ENCODE measurements around the gene FHOD1. TPM values are rescaled to one million over a fixed set of nuclear protein-coding genes. Genes with fewer than 3 reads are reported as not detected.

Gene FHOD1
- total and polyA plus RNA-seq, 10 of the 15 experiments (the other 5 are each of a cell fraction or from before 2014, with no cell fraction given): 8.9 to 65.7 (median 18.1) TPM

DNA sequence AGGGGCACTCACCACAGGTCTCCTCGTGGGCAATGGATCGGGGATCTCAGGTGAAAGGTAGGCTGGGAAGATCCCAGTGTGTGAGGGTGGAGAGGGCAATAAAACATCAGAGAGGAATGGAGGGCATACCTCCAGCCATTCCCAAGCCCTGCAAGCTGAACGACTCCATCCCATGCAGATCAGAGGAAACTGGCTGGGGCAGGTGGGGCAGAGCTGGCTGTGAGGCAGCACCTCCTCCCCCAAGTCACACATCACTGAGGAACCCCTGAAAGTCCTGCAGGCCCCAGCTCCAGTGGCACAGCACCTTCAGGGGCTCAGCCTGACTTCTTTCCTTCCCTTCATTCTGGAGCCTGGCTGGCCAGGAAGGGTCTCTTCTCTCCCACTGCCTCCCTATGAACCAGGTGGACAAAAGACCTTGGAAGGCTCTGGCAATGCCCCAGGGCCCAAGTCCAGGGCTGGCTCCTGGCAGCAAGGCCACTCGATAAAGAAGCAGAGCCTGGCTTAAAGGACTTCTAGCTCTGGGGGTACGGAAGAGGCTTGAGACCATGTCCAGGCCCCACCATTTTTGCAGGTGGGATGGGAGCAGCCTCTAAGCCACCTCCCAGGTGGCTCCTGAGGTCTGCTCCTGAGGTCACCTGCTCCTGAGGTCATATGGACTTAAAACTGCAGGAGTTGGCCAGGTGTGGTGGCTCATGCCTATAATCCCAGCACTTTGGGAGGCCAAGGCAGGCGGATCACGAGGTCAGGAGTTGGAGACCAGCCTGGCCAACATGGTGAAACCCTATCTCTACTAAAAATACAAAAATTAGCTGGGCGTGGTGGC is 33.9 kb downstream of the FHOD1 start:
- in situ Hi-C loops (cut with MboI): no loop called here
- H2AFZ ChIP-seq (ENCODE audit: control insufficient read depth, low read depth, low read length): no peak overlapping the region

More for the DNA sequence above, 33.9 kb downstream of the FHOD1 start:
- Histone ChIP-seq H4K20me1 (ENCODE audit: control insufficient read depth, insufficient read depth) (no peaks in the 10 kb centered on the region), H3K36me3 (ENCODE audit: control insufficient read depth in 2 of 2, insufficient read depth in 2 of 2, low read length in 1 of 2) (no peaks in the 10 kb centered on the region), H3K4me3 (no peak overlapping the region), H3K9ac (ENCODE audit: control insufficient read depth, insufficient read depth, low read length) (no peak overlapping the region), H3K4me2 (ENCODE audit: control insufficient read depth, insufficient read depth) (no peak overlapping the region), H3K4me1 (ENCODE audit: control insufficient read depth, insufficient read depth, low read length) (no peaks in the 10 kb centered on the region), H3K9me3 (replicated peaks; ENCODE audit: control insufficient read depth, insufficient read depth, low read length) (no peaks in the 10 kb centered on the region), H3K79me2 (ENCODE audit: control insufficient read depth, insufficient read depth, low read length) (no peaks in the 10 kb centered on the region), H3K27ac (ENCODE audit: control insufficient read depth, insufficient read depth) (no peak overlapping the region), H3K27me3 (replicated peaks in 1 of 2; ENCODE audit: control insufficient read depth in 2 of 2, insufficient read depth in 2 of 2, low read length in 1 of 2) (no peaks in the 10 kb centered on the region)
- CTCF ChIA-PET: no interaction called here
- FAIRE-seq (no peak), DNase-seq (ENCODE audit: low read depth, low spot score) (no peak), ATAC-seq (no peak)
- TF ChIP-seq GATAD2B (conservative IDR thresholded peaks at IDR 0.05; ENCODE audit: low read depth) (no peak), EZH2 (IDR thresholded peaks at IDR 0.05; ENCODE audit: borderline replicate concordance, control insufficient read depth, low read depth, low read length) (no peak), NR2C1 (IDR thresholded peaks at IDR 0.05) (no peak), JUND (IDR thresholded peaks at IDR 0.05; ENCODE audit: low read depth, low read length) (no peak), CHD1 (IDR thresholded peaks at IDR 0.05; ENCODE audit: low read depth, low read length) (no peak), NFIC (IDR thresholded peaks at IDR 0.05; ENCODE audit: low read depth, low read length) (no peak), BRCA1 (IDR thresholded peaks at IDR 0.05; ENCODE audit: low read depth, low read length) (no peak), POLR2AphosphoS2 (IDR thresholded peaks at IDR 0.05; ENCODE audit: low read depth, low read length) (no peak), MXI1 (IDR thresholded peaks at IDR 0.05; ENCODE audit: low read depth, low read length) (no peak), SP1 (IDR thresholded peaks at IDR 0.05; ENCODE audit: low read depth, low read length) (no peak), RELA (IDR thresholded peaks at IDR 0.05; ENCODE audit: borderline replicate concordance, partially characterized antibody) (no peak), HDAC2 (IDR thresholded peaks at IDR 0.05) (no peak), ZNF384 (IDR thresholded peaks at IDR 0.05; ENCODE audit: borderline replicate concordance, low read depth, low read length) (no peak), ETV6 (conservative IDR thresholded peaks at IDR 0.05 in 1 of 2, IDR thresholded peaks at IDR 0.05 in 1 of 2; ENCODE audit: borderline replicate concordance in 1 of 2, low read depth in 1 of 2) (no peak)
- TF ChIP-seq, protein P1, sequence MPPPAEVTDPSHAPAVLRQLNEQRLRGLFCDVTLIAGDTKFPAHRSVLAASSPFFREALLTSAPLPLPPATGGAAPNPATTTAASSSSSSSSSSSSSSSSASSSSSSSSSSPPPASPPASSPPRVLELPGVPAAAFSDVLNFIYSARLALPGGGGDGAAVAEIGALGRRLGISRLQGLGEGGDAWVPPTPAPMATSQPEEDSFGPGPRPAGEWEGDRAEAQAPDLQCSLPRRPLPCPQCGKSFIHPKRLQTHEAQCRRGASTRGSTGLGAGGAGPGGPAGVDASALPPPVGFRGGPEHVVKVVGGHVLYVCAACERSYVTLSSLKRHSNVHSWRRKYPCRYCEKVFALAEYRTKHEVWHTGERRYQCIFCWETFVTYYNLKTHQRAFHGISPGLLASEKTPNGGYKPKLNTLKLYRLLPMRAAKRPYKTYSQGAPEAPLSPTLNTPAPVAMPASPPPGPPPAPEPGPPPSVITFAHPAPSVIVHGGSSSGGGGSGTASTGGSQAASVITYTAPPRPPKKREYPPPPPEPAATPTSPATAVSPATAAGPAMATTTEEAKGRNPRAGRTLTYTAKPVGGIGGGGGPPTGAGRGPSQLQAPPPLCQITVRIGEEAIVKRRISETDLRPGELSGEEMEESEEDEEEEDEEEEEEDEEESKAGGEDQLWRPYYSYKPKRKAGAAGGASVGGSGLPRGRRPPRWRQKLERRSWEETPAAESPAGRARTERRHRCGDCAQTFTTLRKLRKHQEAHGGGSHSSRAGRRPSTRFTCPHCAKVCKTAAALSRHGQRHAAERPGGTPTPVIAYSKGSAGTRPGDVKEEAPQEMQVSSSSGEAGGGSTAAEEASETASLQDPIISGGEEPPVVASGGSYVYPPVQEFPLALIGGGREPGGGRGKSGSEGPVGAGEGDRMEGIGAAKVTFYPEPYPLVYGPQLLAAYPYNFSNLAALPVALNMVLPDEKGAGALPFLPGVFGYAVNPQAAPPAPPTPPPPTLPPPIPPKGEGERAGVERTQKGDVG (CRISPR knock-in tag; IDR thresholded peaks at IDR 0.05): no peak
- intact Hi-C loops (cut with micrococcal nuclease; ENCODE audit: unreplicated experiment): no loop called here
- SMC1A ChIA-PET (ENCODE audit: uncharacterized antibody, unreplicated experiment): interaction anchor here (1.3 kb wide), 1 partner anchor 16 kb away, joined by 3 read pairs; no protein-coding TSS in a partner anchor
- RAD21 ChIA-PET (ENCODE audit: unreplicated experiment): no interaction called here
- POLR2A ChIA-PET: no interaction called here
- BruUV-seq (replicated peaks): no TSS peak
- WGBS (ENCODE audit: insufficient coverage, insufficient replicate concordance, low lambda C conversion rate, missing lambda C conversion rate): 23% methylated on average over 8 of the region's 8 CpGs

Data from GM12878 (cell line).